HepG2 (cell line): Measurements from ENCODE around the gene TRIM15. TPM values are rescaled to one million over a fixed set of nuclear protein-coding genes. Genes with fewer than 3 reads are reported as not detected.
A peak's percentile ranks its signal among the peaks of the same experiment; 100 is the strongest.

Experiments used
- CC2D1A ChIP-seq: sonication (generic); formaldehyde crosslinking; IDR thresholded peaks from 2 replicates; pipeline ENCODE4 v1.8.1; 2023; ENCODE audit warnings: mild to moderate bottlenecking, missing genetic modification reagents
- ISX ChIP-seq: sonication (generic); formaldehyde crosslinking; conservative IDR thresholded peaks from 2 replicates; pipeline ENCODE4 v1.5.0; 2020; ENCODE audit warnings: missing genetic modification reagents
- KDM5A ChIP-seq: fragments of 200-600 bp; sonication (generic); IDR thresholded peaks from 2 replicates; pipeline ENCODE4 v1.7.0; 2018; ENCODE audit warnings: antibody characterized with exemption, mild to moderate bottlenecking, low read length, borderline replicate concordance
- KLF15 ChIP-seq: sonication (generic); formaldehyde crosslinking; IDR thresholded peaks from 2 replicates; pipeline ENCODE4 v1.8.1; 2023; ENCODE audit warnings: borderline replicate concordance, mild to moderate bottlenecking, inconsistent platforms, missing genetic modification reagents, mixed read lengths
- MED8 ChIP-seq: sonication (generic); formaldehyde crosslinking; IDR thresholded peaks from 2 replicates; pipeline ENCODE4 v1.8.1; 2023; ENCODE audit warnings: mild to moderate bottlenecking, missing genetic modification reagents; ENCODE audit not compliant: insufficient replicate concordance
- MXI1 ChIP-seq: IDR thresholded peaks from 3 replicates; pipeline ENCODE4 v1.6.1; 2012; ENCODE audit warnings: low read depth, low read length, inconsistent platforms, borderline replicate concordance
- SUZ12 ChIP-seq: fragments of 150-350 bp; IDR thresholded peaks from 2 replicates; pipeline ENCODE4 v1.6.1; 2014; ENCODE audit warnings: low read depth, low read length
- U2AF1 ChIP-seq: fragments of 200-400 bp; formaldehyde crosslinking; optimal IDR thresholded peaks from 2 replicates; pipeline ENCODE3; 2017; ENCODE audit warnings: mild to moderate bottlenecking, low read depth, low read length
- ZFP36L1 ChIP-seq: sonication (generic); formaldehyde crosslinking; IDR thresholded peaks from 2 replicates; pipeline ENCODE4 v1.8.0; 2022; ENCODE audit warnings: mild to moderate bottlenecking, missing genetic modification reagents, moderate library complexity
- ZNF501 ChIP-seq: sonication (generic); formaldehyde crosslinking; IDR thresholded peaks from 2 replicates; pipeline ENCODE4 v1.5.1; 2020; ENCODE audit warnings: mild to moderate bottlenecking, moderate library complexity, missing genetic modification reagents
- ZNF776 ChIP-seq: sonication (generic); formaldehyde crosslinking; IDR thresholded peaks from 2 replicates; pipeline ENCODE4 v1.4.0; 2020; ENCODE audit warnings: mild to moderate bottlenecking, missing genetic modification reagents
- ZNF891 ChIP-seq: sonication (generic); formaldehyde crosslinking; IDR thresholded peaks from 2 replicates; pipeline ENCODE4 v1.5.0; 2020; ENCODE audit warnings: mild to moderate bottlenecking, missing genetic modification reagents
- polyA plus RNA-seq, 8 experiments: library from polyadenylated mRNA; depleted of rRNA in 3 of 8; stranded (reverse) in 7 of 8; unstranded in 1 of 8; fragments of >200 nt; fragmentation: Illumina TruSeq in 4 of 8; extraction: Trizol in 4 of 8; gene quantifications; 2 replicates each; pipeline versions ENCODE4 v1.2.1 to v1.2.3, GENCODE V29; 2011 to 2016; ENCODE audit warnings: low read depth in 4 of 8, missing spikeins in 1 of 8, mixed read lengths in 1 of 8; ENCODE audit not compliant: insufficient read depth in 1 of 8
- total RNA-seq, 5 experiments: library from RNA; depleted of rRNA; stranded (reverse); fragments of >200 nt; fragmentation: Illumina TruSeq; extraction: Trizol; gene quantifications; 2 replicates each; pipeline ENCODE4 v1.2.3, GENCODE V29; 2016; ENCODE audit warnings: low read depth in 1 of 5
- TF ChIP-seq, protein P1 (sequence below): sonication (generic); formaldehyde crosslinking; IDR thresholded peaks from 2 replicates; pipeline ENCODE4 v1.4.0; 2020; ENCODE audit warnings: missing genetic modification reagents
- TF ChIP-seq, protein P2 (sequence below): sonication (generic); formaldehyde crosslinking; IDR thresholded peaks from 2 replicates; pipeline ENCODE4 v1.4.0; 2020; ENCODE audit warnings: low read depth, missing genetic modification reagents
- TF ChIP-seq, protein P3 (sequence below): sonication (generic); formaldehyde crosslinking; IDR thresholded peaks from 2 replicates; pipeline ENCODE4 v1.5.1; 2020; ENCODE audit warnings: mild to moderate bottlenecking, moderate library complexity, missing genetic modification reagents
- TF ChIP-seq, protein P4 (sequence below): IDR thresholded peaks from 2 replicates; pipeline ENCODE4 v1.6.1; 2016; ENCODE audit warnings: missing compliant biosample characterization, missing genetic modification reagents, borderline replicate concordance
- TF ChIP-seq, protein P5 (sequence below): sonication (generic); formaldehyde crosslinking; IDR thresholded peaks from 2 replicates; pipeline ENCODE4 v1.4.0; 2020; ENCODE audit warnings: missing genetic modification reagents

Gene TRIM15
- total and polyA plus RNA-seq, 2 of the 13 experiments (the other 11 are each of a cell fraction or from before 2014, with no cell fraction given): 35.1 to 38.2 TPM

DNA sequence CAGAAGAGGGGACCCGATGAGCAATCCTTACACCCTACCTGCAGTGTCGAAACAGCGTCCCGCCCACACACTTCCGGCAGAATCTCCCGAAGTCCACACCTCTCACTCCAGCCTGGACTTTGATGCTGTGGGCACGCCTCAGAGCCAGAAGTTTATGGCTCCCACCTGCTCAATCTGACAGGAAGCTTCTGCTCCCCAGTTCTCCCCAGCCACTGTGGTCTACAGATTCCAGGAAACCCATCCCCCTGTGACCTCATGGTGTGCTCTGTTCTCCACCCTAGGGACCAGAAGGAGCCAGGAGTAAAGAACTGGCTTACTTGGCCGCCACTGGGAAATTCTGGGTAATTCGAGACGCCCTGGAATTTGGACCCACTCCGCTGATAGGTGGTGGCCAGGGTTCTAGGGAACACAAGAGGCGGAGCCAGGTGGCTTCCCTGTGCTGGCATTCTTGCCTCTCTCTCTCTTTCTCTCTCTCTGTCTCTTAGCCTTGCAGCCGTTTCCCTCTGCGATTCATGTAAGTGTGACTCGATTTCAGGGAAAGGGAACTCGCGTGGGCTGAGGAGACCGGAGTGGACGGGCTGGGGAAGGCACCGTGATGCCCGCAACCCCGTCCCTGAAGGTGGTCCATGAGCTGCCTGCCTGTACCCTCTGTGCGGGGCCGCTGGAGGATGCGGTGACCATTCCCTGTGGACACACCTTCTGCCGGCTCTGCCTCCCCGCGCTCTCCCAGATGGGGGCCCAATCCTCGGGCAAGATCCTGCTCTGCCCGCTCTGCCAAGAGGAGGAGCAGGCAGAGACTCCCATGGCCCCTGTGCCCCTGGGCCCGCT lies at the start of gene TRIM15 (continued):
- TF ChIP-seq KDM5A (peak; percentile 68; the same call in 1 of the 2 replicates), ZFP36L1 (CRISPR knock-in tag) (peak; percentile 75; the same call in 1 of the 2 replicates), CC2D1A (CRISPR knock-in tag) (0 out of 2 replicates have a peak, but pooled peaks have one; percentile 22), ISX (CRISPR knock-in tag) (peak; percentile 69; the same call in 1 of the 2 replicates), MED8 (CRISPR knock-in tag) (peak; percentile 57), MXI1 (peak; percentile 61; the same call in 1 of the 3 replicates), U2AF1 (peak; percentile 95), ZNF891 (CRISPR knock-in tag) (peak; percentile 85), ZNF501 (CRISPR knock-in tag) (peak; percentile 95), KLF15 (no peak), ZNF776 (CRISPR knock-in tag) (0 out of 2 replicates have a peak, but pooled peaks have one; percentile 34), SUZ12 (no peak)
- TF ChIP-seq, protein P1, sequence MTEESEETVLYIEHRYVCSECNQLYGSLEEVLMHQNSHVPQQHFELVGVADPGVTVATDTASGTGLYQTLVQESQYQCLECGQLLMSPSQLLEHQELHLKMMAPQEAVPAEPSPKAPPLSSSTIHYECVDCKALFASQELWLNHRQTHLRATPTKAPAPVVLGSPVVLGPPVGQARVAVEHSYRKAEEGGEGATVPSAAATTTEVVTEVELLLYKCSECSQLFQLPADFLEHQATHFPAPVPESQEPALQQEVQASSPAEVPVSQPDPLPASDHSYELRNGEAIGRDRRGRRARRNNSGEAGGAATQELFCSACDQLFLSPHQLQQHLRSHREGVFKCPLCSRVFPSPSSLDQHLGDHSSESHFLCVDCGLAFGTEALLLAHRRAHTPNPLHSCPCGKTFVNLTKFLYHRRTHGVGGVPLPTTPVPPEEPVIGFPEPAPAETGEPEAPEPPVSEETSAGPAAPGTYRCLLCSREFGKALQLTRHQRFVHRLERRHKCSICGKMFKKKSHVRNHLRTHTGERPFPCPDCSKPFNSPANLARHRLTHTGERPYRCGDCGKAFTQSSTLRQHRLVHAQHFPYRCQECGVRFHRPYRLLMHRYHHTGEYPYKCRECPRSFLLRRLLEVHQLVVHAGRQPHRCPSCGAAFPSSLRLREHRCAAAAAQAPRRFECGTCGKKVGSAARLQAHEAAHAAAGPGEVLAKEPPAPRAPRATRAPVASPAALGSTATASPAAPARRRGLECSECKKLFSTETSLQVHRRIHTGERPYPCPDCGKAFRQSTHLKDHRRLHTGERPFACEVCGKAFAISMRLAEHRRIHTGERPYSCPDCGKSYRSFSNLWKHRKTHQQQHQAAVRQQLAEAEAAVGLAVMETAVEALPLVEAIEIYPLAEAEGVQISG: peak; percentile 77
- TF ChIP-seq, protein P2, sequence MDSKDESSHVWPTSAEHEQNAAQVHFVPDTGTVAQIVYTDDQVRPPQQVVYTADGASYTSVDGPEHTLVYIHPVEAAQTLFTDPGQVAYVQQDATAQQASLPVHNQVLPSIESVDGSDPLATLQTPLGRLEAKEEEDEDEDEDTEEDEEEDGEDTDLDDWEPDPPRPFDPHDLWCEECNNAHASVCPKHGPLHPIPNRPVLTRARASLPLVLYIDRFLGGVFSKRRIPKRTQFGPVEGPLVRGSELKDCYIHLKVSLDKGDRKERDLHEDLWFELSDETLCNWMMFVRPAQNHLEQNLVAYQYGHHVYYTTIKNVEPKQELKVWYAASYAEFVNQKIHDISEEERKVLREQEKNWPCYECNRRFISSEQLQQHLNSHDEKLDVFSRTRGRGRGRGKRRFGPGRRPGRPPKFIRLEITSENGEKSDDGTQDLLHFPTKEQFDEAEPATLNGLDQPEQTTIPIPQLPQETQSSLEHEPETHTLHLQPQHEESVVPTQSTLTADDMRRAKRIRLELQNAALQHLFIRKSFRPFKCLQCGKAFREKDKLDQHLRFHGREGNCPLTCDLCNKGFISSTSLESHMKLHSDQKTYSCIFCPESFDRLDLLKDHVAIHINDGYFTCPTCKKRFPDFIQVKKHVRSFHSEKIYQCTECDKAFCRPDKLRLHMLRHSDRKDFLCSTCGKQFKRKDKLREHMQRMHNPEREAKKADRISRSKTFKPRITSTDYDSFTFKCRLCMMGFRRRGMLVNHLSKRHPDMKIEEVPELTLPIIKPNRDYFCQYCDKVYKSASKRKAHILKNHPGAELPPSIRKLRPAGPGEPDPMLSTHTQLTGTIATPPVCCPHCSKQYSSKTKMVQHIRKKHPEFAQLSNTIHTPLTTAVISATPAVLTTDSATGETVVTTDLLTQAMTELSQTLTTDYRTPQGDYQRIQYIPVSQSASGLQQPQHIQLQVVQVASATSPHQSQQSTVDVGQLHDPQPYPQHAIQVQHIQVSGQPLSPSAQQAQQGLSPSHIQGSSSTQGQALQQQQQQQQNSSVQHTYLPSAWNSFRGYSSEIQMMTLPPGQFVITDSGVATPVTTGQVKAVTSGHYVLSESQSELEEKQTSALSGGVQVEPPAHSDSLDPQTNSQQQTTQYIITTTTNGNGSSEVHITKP (CRISPR knock-in tag): no peak
- TF ChIP-seq, protein P3, sequence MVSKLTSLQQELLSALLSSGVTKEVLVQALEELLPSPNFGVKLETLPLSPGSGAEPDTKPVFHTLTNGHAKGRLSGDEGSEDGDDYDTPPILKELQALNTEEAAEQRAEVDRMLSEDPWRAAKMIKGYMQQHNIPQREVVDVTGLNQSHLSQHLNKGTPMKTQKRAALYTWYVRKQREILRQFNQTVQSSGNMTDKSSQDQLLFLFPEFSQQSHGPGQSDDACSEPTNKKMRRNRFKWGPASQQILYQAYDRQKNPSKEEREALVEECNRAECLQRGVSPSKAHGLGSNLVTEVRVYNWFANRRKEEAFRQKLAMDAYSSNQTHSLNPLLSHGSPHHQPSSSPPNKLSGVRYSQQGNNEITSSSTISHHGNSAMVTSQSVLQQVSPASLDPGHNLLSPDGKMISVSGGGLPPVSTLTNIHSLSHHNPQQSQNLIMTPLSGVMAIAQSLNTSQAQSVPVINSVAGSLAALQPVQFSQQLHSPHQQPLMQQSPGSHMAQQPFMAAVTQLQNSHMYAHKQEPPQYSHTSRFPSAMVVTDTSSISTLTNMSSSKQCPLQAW (CRISPR knock-in tag): peak; percentile 87
- TF ChIP-seq, protein P4, sequence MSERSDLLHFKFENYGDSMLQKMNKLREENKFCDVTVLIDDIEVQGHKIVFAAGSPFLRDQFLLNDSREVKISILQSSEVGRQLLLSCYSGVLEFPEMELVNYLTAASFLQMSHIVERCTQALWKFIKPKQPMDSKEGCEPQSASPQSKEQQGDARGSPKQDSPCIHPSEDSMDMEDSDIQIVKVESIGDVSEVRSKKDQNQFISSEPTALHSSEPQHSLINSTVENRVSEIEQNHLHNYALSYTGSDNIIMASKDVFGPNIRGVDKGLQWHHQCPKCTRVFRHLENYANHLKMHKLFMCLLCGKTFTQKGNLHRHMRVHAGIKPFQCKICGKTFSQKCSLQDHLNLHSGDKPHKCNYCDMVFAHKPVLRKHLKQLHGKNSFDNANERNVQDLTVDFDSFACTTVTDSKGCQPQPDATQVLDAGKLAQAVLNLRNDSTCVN: no peak
- TF ChIP-seq, protein P5, sequence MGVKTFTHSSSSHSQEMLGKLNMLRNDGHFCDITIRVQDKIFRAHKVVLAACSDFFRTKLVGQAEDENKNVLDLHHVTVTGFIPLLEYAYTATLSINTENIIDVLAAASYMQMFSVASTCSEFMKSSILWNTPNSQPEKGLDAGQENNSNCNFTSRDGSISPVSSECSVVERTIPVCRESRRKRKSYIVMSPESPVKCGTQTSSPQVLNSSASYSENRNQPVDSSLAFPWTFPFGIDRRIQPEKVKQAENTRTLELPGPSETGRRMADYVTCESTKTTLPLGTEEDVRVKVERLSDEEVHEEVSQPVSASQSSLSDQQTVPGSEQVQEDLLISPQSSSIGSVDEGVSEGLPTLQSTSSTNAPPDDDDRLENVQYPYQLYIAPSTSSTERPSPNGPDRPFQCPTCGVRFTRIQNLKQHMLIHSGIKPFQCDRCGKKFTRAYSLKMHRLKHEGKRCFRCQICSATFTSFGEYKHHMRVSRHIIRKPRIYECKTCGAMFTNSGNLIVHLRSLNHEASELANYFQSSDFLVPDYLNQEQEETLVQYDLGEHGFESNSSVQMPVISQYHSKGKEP (CRISPR knock-in tag): no peak
